ENCODE data around the gene SLAMF9. TPM values are rescaled to one million over a fixed set of nuclear protein-coding genes. Genes with fewer than 3 reads are reported as not detected.

The SLAMF9 gene
- total RNA-seq, 2 experiments from 2014 or later, result not detected

DNA sequence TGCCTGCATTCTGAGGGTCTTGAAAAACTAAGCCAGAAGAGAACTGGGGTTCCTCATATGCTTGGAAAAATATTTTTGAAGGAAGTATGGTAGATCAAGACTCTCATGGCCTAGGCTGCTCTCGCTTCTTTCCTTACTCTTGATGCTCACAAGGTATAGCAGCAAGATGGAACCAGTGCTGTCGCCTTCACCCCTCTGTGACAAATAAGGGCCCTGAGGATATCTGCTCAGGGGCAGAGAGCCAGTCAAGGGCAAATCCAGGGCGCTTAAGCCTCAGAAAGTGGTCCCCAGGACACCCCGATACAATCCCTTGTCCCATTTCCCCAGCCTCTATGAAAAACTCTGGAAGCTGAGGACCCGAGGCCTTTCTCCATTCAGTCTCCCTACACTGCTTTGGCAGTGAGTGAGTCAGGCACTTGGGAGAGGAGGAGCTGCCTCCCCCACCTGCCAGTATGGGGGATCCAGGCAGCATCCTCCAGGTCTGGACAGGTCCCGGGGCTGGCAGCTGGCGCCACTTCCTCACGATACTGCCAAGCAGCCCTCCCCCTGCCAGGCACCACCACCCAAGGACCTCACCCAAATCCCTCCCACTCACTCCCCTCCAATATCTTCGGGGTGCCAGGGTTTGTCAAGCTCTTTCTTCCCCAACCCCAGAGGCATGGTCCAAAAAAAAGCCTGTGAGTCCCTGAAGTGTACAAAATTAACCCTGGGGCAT, 10.0 kb downstream of the SLAMF9 start:
- ChIA-PET CTCF (ENCODE audit: unreplicated experiment) (interaction anchor here (0.9 kb wide), 1 partner anchor 62 kb away, joined by 3 read pairs; no protein-coding TSS in a partner anchor), POLR2A (interaction anchor here (0.7 kb wide), 1 partner anchor 9 kb away, joined by 3 read pairs; no protein-coding TSS in a partner anchor)
- H3K79me2 ChIP-seq (ENCODE audit: insufficient read depth, low read depth, low read length), result no peaks in the 10 kb centered on the region
- TF ChIP-seq, protein P1, sequence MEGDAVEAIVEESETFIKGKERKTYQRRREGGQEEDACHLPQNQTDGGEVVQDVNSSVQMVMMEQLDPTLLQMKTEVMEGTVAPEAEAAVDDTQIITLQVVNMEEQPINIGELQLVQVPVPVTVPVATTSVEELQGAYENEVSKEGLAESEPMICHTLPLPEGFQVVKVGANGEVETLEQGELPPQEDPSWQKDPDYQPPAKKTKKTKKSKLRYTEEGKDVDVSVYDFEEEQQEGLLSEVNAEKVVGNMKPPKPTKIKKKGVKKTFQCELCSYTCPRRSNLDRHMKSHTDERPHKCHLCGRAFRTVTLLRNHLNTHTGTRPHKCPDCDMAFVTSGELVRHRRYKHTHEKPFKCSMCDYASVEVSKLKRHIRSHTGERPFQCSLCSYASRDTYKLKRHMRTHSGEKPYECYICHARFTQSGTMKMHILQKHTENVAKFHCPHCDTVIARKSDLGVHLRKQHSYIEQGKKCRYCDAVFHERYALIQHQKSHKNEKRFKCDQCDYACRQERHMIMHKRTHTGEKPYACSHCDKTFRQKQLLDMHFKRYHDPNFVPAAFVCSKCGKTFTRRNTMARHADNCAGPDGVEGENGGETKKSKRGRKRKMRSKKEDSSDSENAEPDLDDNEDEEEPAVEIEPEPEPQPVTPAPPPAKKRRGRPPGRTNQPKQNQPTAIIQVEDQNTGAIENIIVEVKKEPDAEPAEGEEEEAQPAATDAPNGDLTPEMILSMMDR (conservative IDR thresholded peaks at IDR 0.05; ENCODE audit: low read length), result no peak
- TF ChIP-seq EZH2phosphoT487 (IDR thresholded peaks at IDR 0.05; ENCODE audit: borderline replicate concordance, low read depth, low read length), result no peak
- H3K9me2 ChIP-seq (ENCODE audit: insufficient read depth, low read length), result no peaks in the 10 kb centered on the region
- no peak overlapping the region for H2AFZ ChIP-seq (ENCODE audit: low read length)
- H3K9me3 ChIP-seq (ENCODE audit: low read length), result no peaks in the 10 kb centered on the region
- no peaks in the 10 kb centered on the region for H3K36me3 ChIP-seq (ENCODE audit: insufficient read depth, low read length)
- no TSS peak for BruUV-seq (replicated peaks)
- no peak overlapping the region for H3K27ac ChIP-seq (ENCODE audit: low read depth, low read length, poor library complexity, severe bottlenecking)
- no peak overlapping the region for H3K4me2 ChIP-seq (ENCODE audit: low read length)
- DNase-seq (ENCODE audit: low spot score), result no peak
- H4K20me1 ChIP-seq (ENCODE audit: insufficient read depth, low read length), result no peaks in the 10 kb centered on the region; the same call in 1 of the 2 replicates
- H3K4me1 ChIP-seq (ENCODE audit: insufficient read depth, low read length, poor library complexity, severe bottlenecking), result no peaks in the 10 kb centered on the region
- no peak overlapping the region for H3K4me3 ChIP-seq (ENCODE audit: low read depth, low read length, poor library complexity, severe bottlenecking)
- intact Hi-C loops (cut with micrococcal nuclease; ENCODE audit: unreplicated experiment), result no loop called here

DNA sequence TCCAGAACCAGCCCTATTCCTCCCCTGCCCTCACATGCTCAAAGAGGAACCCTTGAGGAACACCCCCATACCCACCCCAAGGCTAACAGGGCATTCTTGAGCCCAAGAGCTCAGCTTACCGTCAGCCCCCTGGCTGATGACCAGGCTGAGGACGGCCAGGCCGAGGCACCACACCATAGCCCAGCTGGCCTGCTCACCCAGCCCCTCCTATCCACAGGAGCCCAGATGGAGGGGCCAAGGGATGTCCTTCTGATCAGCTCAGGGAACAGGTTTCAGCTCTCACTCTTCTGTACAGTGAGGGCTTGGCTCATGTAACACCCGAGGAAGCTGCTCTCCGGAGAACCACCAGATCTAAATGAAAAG, 10.8 kb downstream of the SLAMF9 start:
- BruUV-seq (replicated peaks), result no TSS peak
- no peaks in the 10 kb centered on the region for H3K9me2 ChIP-seq (ENCODE audit: insufficient read depth, low read length)
- no peak overlapping the region for H3K4me3 ChIP-seq (ENCODE audit: low read depth, low read length, poor library complexity, severe bottlenecking)
- TF ChIP-seq, protein P1 (conservative IDR thresholded peaks at IDR 0.05; ENCODE audit: low read length), result no peak
- no peak for TF ChIP-seq EZH2phosphoT487 (IDR thresholded peaks at IDR 0.05; ENCODE audit: borderline replicate concordance, low read depth, low read length)
- CTCF ChIA-PET (ENCODE audit: unreplicated experiment), result no interaction called here
- H3K4me2 ChIP-seq (ENCODE audit: low read length), result no peak overlapping the region
- no peaks in the 10 kb centered on the region for H3K36me3 ChIP-seq (ENCODE audit: insufficient read depth, low read length)
- no peak for DNase-seq (ENCODE audit: low spot score)
- H3K9me3 ChIP-seq (ENCODE audit: low read length), result no peaks in the 10 kb centered on the region
- no peak overlapping the region for H2AFZ ChIP-seq (ENCODE audit: low read length)
- no peaks in the 10 kb centered on the region for H3K79me2 ChIP-seq (ENCODE audit: insufficient read depth, low read depth, low read length)
- intact Hi-C loops (cut with micrococcal nuclease; ENCODE audit: unreplicated experiment), result no loop called here
- H3K4me1 ChIP-seq (ENCODE audit: insufficient read depth, low read length, poor library complexity, severe bottlenecking), result no peaks in the 10 kb centered on the region
- H3K27ac ChIP-seq (ENCODE audit: low read depth, low read length, poor library complexity, severe bottlenecking), result no peak overlapping the region
- POLR2A ChIA-PET, result no interaction called here
- H4K20me1 ChIP-seq (ENCODE audit: insufficient read depth, low read length), result no peaks in the 10 kb centered on the region; the same call in 1 of the 2 replicates

DNA sequence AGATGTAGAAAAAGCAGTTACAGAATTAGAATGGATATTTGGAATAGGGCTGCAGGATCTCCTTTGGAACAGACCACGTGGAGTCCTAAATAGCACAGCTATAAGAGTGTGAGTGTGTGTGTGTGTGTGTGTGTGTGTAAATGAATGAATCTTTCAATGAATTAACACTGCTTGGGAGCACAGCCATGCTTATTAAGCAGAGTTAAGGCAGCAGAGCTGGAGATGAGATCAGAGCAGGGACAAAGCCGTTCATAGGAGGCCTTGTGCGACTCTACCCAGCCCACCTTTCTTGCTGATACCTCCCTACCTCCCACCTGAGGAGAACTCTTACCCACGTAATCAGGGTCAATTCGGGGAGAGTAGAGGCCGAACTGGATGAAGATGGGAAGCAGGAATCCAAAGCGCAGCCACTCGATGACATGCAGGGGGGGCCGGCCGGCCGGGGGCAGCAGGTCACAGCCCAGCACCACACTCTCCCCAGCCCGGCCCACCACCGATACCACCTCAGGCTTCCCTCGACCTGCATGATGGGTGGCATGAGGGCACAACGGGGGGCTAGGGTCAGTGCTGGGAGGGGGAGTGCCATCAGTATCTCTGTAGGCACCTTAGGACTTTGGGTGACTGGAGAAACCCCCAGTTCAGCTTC, 11.3 kb downstream of the SLAMF9 start:
- Histone ChIP-seq H3K27ac (ENCODE audit: low read depth, low read length, poor library complexity, severe bottlenecking) (no peak overlapping the region), H3K9me3 (ENCODE audit: low read length) (no peaks in the 10 kb centered on the region), H3K36me3 (ENCODE audit: insufficient read depth, low read length) (no peaks in the 10 kb centered on the region), H4K20me1 (ENCODE audit: insufficient read depth, low read length) (no peaks in the 10 kb centered on the region; the same call in 1 of the 2 replicates), H3K79me2 (ENCODE audit: insufficient read depth, low read depth, low read length) (no peaks in the 10 kb centered on the region), H3K9me2 (ENCODE audit: insufficient read depth, low read length) (no peaks in the 10 kb centered on the region), H3K4me3 (ENCODE audit: low read depth, low read length, poor library complexity, severe bottlenecking) (no peak overlapping the region), H3K4me1 (ENCODE audit: insufficient read depth, low read length, poor library complexity, severe bottlenecking) (no peaks in the 10 kb centered on the region), H2AFZ (ENCODE audit: low read length) (no peak overlapping the region), H3K4me2 (ENCODE audit: low read length) (no peak overlapping the region)
- no peak for DNase-seq (ENCODE audit: low spot score)
- CTCF ChIA-PET (ENCODE audit: unreplicated experiment), result no interaction called here
- TF ChIP-seq EZH2phosphoT487 (IDR thresholded peaks at IDR 0.05; ENCODE audit: borderline replicate concordance, low read depth, low read length), result no peak
- TF ChIP-seq, protein P1 (conservative IDR thresholded peaks at IDR 0.05; ENCODE audit: low read length), result no peak
- no TSS peak for BruUV-seq (replicated peaks)
- intact Hi-C loops (cut with micrococcal nuclease; ENCODE audit: unreplicated experiment), result no loop called here
- POLR2A ChIA-PET, result no interaction called here

Data from OCI-LY7 (cell line).